H1 (cell line): ENCODE results near the gene SMC6. TPM values are rescaled to one million over a fixed set of nuclear protein-coding genes. Genes with fewer than 3 reads are reported as not detected.

Experiments
- EZH2 ChIP-seq: fragments of 200-600 bp; sonication (generic); IDR thresholded peaks from 2 replicates; pipeline ENCODE4 v1.7.1; 2012; ENCODE audit warnings: low read depth, mild to moderate bottlenecking, moderate library complexity, low read length, inconsistent platforms; ENCODE audit not compliant: severe bottlenecking
- polyA plus RNA-seq, 7 experiments: library from polyadenylated mRNA; depleted of rRNA in 3 of 7; stranded (reverse) in 5 of 7; unstranded in 2 of 7; fragments of >200 nt in 5 of 7; fragments of 200-250 nt in 2 of 7; gene quantifications; 1 replicate in 5 of 7; 2 replicates in 1 of 7; 4 replicates in 1 of 7; pipeline versions ENCODE4 v1.2.1 to v1.2.3, GENCODE V29; 2011 to 2013; ENCODE audit warnings: missing spikeins in 2 of 7, mixed read lengths in 2 of 7
- total RNA-seq: library from RNA; stranded (reverse); fragmentation: NEBNext Ultra II Directional; extraction: Animal tissue kit (Norgen Biotek cat#: 25700); gene quantifications from 2 replicates; pipeline ENCODE4 v1.2.1, GENCODE V29; 2021
- TF ChIP-seq, protein P1 (sequence below): IDR thresholded peaks from 2 replicates; pipeline ENCODE4 v1.6.1; 2011; ENCODE audit warnings: low read length, improper control_type of control experiment

SMC6 gene
- total and polyA plus RNA-seq, 2 of the 8 experiments (the other 6 are each of a cell fraction or from before 2014, with no cell fraction given): 9.7 to 49.5 TPM

DNA sequence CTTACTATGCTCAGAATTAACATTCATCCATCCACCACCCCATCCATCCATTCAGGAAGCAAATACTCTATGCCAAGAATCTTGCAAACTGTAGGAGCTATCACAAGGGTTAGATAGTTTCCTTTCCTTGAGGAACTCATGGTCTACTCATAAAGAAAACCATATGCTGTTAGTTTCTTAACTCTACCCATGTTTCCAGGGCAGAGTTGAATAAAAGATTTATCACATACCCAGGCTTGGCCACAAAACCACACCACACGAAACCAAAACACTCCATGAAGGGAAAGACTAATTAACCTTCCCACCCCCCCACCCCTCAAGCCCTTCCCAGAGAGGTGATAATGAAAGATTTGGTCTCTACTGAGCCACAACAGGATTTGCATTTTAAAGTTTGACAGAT is 38.9 kb upstream of the SMC6 start (continued):
- TF ChIP-seq, protein P1, sequence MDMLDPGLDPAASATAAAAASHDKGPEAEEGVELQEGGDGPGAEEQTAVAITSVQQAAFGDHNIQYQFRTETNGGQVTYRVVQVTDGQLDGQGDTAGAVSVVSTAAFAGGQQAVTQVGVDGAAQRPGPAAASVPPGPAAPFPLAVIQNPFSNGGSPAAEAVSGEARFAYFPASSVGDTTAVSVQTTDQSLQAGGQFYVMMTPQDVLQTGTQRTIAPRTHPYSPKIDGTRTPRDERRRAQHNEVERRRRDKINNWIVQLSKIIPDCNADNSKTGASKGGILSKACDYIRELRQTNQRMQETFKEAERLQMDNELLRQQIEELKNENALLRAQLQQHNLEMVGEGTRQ: no peak
- TF ChIP-seq EZH2: no peak
